ENCODE results near the gene CSRP1. TPM values are rescaled to one million over a fixed set of nuclear protein-coding genes. Genes with fewer than 3 reads are reported as not detected.

CSRP1 gene
- total RNA-seq, 3 donors from 2014 or later: 186 to 1,491 (median 767) TPM

DNA sequence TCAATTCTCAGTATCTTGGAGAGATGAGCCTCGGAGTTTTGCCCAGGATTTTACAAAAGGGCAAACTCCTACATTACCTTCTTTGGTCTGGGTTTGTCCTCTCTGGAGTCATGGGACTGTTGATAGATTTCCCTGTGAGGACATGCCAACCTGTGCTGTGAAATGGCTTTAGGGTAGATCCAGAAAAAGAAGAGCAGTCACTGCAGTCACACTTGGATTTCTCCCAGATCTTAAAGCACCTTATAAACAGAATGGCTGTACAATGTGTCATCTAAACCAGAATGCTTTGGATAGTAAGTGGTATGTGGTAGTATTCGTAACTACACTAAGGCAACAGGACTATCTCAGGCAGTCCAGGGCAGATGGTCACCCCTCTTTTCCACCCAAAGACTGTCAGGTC is 1.9 kb upstream of the CSRP1 start:
- peak in 1 of 2 donors; percentile 64 for DNase-seq (ENCODE audit: low spot score in 2 of 2)
- intact Hi-C loops (cut with DNase I; ENCODE audit: low total_unique reads): no loop called here
- H3K4me1 ChIP-seq: peaks cover 13 to 30% of the 10 kb centered on the region in 2 donors
- no peak overlapping the region for H3K4me3 ChIP-seq
- no peaks in the 10 kb centered on the region for H3K36me3 ChIP-seq
- TF ChIP-seq POLR2AphosphoS5 (IDR thresholded peaks at IDR 0.05) (peak in 1 of 3 donors; percentile 59), POLR2A (IDR thresholded peaks at IDR 0.05) (no peak)
- H3K27ac ChIP-seq: peak overlapping the region; percentile 97 to 99
- H3K27me3 ChIP-seq: no peaks in the 10 kb centered on the region
- no peaks in the 10 kb centered on the region for H3K9me3 ChIP-seq

DNA sequence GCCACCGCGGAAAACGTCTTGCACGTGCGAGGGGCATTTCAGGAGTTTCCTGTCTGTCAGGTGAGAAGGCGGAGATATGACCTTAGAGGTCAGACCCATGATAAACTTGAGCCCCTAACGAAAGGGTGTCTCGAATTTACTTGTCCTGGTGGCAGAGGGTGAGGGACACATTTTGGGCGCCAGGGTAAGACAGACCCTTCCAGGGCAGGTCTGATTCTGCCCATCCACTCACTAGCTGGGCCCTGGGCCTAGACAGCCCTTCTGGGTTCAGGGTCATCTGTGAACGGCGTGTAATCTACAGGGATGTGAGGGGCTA is 395 bp upstream of the CSRP1 start:
- H3K4me3 ChIP-seq: peak overlapping the region; percentile 64 to 96 (median 88)
- DNase-seq (ENCODE audit: low spot score in 2 of 2): no peak
- peaks cover 13 to 23% of the 10 kb centered on the region in 2 donors for H3K4me1 ChIP-seq
- no peaks in the 10 kb centered on the region for H3K9me3 ChIP-seq
- TF ChIP-seq POLR2A (IDR thresholded peaks at IDR 0.05): no peak
- TF ChIP-seq, protein P1, sequence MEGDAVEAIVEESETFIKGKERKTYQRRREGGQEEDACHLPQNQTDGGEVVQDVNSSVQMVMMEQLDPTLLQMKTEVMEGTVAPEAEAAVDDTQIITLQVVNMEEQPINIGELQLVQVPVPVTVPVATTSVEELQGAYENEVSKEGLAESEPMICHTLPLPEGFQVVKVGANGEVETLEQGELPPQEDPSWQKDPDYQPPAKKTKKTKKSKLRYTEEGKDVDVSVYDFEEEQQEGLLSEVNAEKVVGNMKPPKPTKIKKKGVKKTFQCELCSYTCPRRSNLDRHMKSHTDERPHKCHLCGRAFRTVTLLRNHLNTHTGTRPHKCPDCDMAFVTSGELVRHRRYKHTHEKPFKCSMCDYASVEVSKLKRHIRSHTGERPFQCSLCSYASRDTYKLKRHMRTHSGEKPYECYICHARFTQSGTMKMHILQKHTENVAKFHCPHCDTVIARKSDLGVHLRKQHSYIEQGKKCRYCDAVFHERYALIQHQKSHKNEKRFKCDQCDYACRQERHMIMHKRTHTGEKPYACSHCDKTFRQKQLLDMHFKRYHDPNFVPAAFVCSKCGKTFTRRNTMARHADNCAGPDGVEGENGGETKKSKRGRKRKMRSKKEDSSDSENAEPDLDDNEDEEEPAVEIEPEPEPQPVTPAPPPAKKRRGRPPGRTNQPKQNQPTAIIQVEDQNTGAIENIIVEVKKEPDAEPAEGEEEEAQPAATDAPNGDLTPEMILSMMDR (IDR thresholded peaks at IDR 0.05): no peak
- TF ChIP-seq POLR2AphosphoS5 (IDR thresholded peaks at IDR 0.05): no peak
- H3K27me3 ChIP-seq: no peaks in the 10 kb centered on the region
- intact Hi-C loops (cut with DNase I; ENCODE audit: low total_unique reads): no loop called here
- H3K36me3 ChIP-seq: no peaks in the 10 kb centered on the region
- H3K27ac ChIP-seq: peak overlapping the region; percentile 97 to 99

DNA sequence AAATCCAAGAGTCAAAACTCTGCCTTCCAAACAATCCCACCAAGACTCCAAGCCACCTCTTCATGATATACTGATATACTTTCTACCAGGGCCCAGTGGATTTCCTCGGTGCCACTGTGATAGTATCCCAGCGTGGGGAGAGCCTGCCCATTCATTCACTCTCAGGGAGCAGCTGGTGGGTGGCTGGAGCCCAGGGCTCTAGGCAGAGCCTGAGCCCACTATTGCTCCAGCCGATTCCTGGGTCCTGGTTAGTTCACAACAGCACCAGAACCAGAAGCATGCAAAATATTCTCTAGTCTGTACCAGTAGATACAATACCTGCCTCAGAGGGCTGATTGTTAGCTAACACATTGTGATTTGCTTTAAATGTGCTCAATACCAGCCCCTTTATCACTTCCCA is 831 bp downstream of the CSRP1 start:
- intact Hi-C loops (cut with DNase I; ENCODE audit: low total_unique reads): no loop called here
- Histone ChIP-seq H3K27ac (peak overlapping the region; percentile 97 to 99), H3K4me1 (peaks cover 19 to 20% of the 10 kb centered on the region in 2 donors), H3K9me3 (no peaks in the 10 kb centered on the region), H3K27me3 (no peaks in the 10 kb centered on the region), H3K4me3 (peak overlapping the region; percentile 64 to 96 (median 88)), H3K36me3 (no peaks in the 10 kb centered on the region)
- DNase-seq (ENCODE audit: low spot score in 2 of 2): no peak
- TF ChIP-seq, protein P1 (IDR thresholded peaks at IDR 0.05): no peak
- TF ChIP-seq POLR2AphosphoS5 (IDR thresholded peaks at IDR 0.05) (no peak), POLR2A (IDR thresholded peaks at IDR 0.05) (no peak)

DNA sequence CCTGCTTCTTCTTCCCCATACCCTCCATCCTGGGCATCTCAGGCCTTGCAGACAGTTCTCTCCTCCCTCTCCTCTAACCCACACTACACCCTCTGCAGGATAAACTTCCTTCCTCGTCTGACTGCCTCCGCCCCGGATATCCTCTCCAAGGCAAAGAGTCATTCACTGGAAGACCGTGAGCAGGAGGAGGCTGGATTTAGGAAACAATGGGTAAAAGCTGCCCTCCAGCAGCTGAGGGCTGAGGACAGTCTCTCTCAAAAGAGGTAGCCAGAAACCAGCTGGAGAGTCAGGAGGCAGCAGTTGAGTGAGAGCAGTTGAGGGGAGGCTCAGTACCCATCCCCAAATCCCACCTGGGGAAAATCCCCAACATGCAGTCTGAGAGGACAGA is 1.4 kb downstream of the CSRP1 start:
- DNase-seq (ENCODE audit: low spot score in 2 of 2): no peak
- no peaks in the 10 kb centered on the region for H3K27me3 ChIP-seq
- H3K9me3 ChIP-seq: no peaks in the 10 kb centered on the region
- intact Hi-C loops (cut with DNase I; ENCODE audit: low total_unique reads): no loop called here
- peaks cover 19 to 21% of the 10 kb centered on the region in 2 donors for H3K4me1 ChIP-seq
- TF ChIP-seq POLR2A (IDR thresholded peaks at IDR 0.05) (no peak), POLR2AphosphoS5 (IDR thresholded peaks at IDR 0.05) (peak in 2 of 3 donors; percentile 36 to 74)
- H3K36me3 ChIP-seq: no peaks in the 10 kb centered on the region
- peak overlapping the region; percentile 97 to 99 for H3K27ac ChIP-seq
- peak overlapping the region; percentile 64 to 96 (median 88) for H3K4me3 ChIP-seq

DNA sequence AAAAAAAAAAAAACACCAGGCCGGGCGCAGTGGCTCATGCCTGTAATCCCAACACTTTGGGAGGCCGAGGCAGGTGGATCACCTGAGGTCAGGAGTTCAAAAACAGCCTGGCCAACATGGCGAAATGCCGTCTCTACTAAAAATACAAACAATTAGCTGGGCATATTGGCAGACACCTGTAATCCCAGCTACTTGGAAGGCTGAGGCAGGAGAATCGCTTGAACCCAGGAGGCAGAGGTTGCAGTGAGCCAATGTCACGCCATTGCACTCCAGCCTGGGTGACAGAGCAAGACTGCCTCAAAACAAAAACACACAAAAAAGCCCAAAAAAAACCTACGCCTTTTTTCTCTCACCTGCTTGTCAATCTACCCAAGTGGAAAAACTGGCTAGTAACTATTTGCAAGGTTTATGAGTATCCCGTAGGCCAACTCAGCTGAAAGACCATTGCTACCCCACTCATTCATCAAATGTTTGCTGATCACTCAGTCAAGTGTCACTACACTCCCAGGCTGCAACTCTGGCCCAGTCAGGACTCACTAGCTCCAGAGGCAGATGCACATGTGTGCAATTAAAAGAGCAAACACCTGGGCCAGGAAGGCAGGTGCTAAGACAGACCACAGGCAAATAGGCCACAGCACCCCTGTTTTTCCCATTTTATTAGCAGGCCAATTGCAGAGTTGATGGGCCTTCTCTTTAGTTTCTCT is 2.0 kb downstream of the CSRP1 start:
- H3K27ac ChIP-seq: peak overlapping the region; percentile 97 to 99
- intact Hi-C loops (cut with DNase I; ENCODE audit: low total_unique reads): no loop called here
- H3K4me3 ChIP-seq: peak overlapping the region; percentile 64 to 96 (median 88)
- no peaks in the 10 kb centered on the region for H3K9me3 ChIP-seq
- no peak for DNase-seq (ENCODE audit: low spot score in 2 of 2)
- peak in 2 of 3 donors; percentile 0 to 22 for TF ChIP-seq POLR2AphosphoS5 (IDR thresholded peaks at IDR 0.05)
- no peak for TF ChIP-seq POLR2A (IDR thresholded peaks at IDR 0.05)
- H3K27me3 ChIP-seq: no peaks in the 10 kb centered on the region
- H3K4me1 ChIP-seq: peaks cover 20 to 27% of the 10 kb centered on the region in 2 donors
- no peaks in the 10 kb centered on the region for H3K36me3 ChIP-seq

DNA sequence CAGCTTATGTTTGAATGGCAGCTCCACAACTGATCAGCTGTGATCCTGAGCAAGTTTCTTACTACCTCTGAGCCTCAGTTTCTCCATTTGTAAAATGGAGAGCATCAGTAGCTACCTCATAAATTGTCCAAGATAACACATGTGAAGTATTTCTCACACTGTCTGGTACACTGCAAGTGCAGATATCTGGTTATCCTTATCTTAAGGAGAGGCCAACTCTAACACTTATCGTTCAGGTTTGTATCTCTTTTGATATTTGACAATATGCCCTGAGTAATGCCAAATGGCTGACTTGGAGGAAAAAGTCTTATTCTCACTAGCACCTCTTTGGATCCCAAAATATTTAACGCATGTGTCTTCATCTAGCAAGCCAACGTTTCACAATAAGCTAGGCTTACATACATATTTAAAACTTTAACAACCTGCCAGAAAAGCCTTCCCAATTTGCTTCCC is 2.7 kb downstream of the CSRP1 start:
- Histone ChIP-seq H3K9me3 (no peaks in the 10 kb centered on the region), H3K27ac (peak overlapping the region; percentile 97 to 99), H3K36me3 (no peaks in the 10 kb centered on the region), H3K4me1 (peaks cover 27% of the 10 kb centered on the region in 2 donors), H3K27me3 (no peaks in the 10 kb centered on the region), H3K4me3 (peak overlapping the region; percentile 64 to 96 (median 88))
- intact Hi-C loops (cut with DNase I; ENCODE audit: low total_unique reads): no loop called here
- DNase-seq (ENCODE audit: low spot score in 2 of 2): no peak
- TF ChIP-seq, protein P1 (IDR thresholded peaks at IDR 0.05): no peak
- no peak for TF ChIP-seq POLR2A (IDR thresholded peaks at IDR 0.05)
- TF ChIP-seq POLR2AphosphoS5 (IDR thresholded peaks at IDR 0.05): no peak
